Measurements from ENCODE around the gene DPP6.

Gene DPP6

GRCh38 chr7:154472343-154472742 is 420.1 kb downstream of the DPP6 start:
- no peak for TF ChIP-seq CTCF (IDR thresholded peaks at IDR 0.05; ENCODE audit: control insufficient read depth, extremely low read depth, insufficient read depth)
- no peak for DNase-seq (ENCODE audit: low read depth)
- no peak overlapping the region for H3K4me3 ChIP-seq (ENCODE audit: low read depth, low read length)

GRCh38 chr7:154473360-154473759 is 421.2 kb downstream of the DPP6 start:
- no peak for TF ChIP-seq CTCF (IDR thresholded peaks at IDR 0.05; ENCODE audit: control insufficient read depth, extremely low read depth, insufficient read depth)

GRCh38 chr7:154474903-154475520 is 422.8 kb downstream of the DPP6 start:
- no peak for DNase-seq (ENCODE audit: low read depth)
- H3K4me3 ChIP-seq (ENCODE audit: low read depth, low read length), result no peak overlapping the region
- TF ChIP-seq CTCF (IDR thresholded peaks at IDR 0.05; ENCODE audit: control insufficient read depth, extremely low read depth, insufficient read depth), result no peak

More at GRCh38 chr7:154473360-154473759, 421.2 kb downstream of the DPP6 start:
- H3K4me3 ChIP-seq (ENCODE audit: low read depth, low read length), result no peak overlapping the region
- no peak for DNase-seq (ENCODE audit: low read depth)

- no peak for TF ChIP-seq CTCF (IDR thresholded peaks at IDR 0.05; ENCODE audit: control insufficient read depth, extremely low read depth, insufficient read depth)
- DNase-seq (ENCODE audit: low read depth), result no peak
- H3K4me3 ChIP-seq (ENCODE audit: low read depth, low read length), result no peak overlapping the region
These were observed 423.7 kb downstream of the DPP6 start for GRCh38 chr7:154475864-154476263.

- TF ChIP-seq CTCF (IDR thresholded peaks at IDR 0.05; ENCODE audit: control insufficient read depth, extremely low read depth, insufficient read depth), result no peak
- no peak overlapping the region for H3K4me3 ChIP-seq (ENCODE audit: low read depth, low read length)
- DNase-seq (ENCODE audit: low read depth), result no peak
These were observed 428.6 kb downstream of the DPP6 start for GRCh38 chr7:154480817-154481216.

- TF ChIP-seq CTCF (IDR thresholded peaks at IDR 0.05; ENCODE audit: control insufficient read depth, extremely low read depth, insufficient read depth), result no peak
- no peak overlapping the region for H3K4me3 ChIP-seq (ENCODE audit: low read depth, low read length)
- DNase-seq (ENCODE audit: low read depth), result no peak
These were observed 430.7 kb downstream of the DPP6 start for GRCh38 chr7:154482863-154483262.

- DNase-seq (ENCODE audit: low read depth), result no peak
- TF ChIP-seq CTCF (IDR thresholded peaks at IDR 0.05; ENCODE audit: control insufficient read depth, extremely low read depth, insufficient read depth), result no peak
- H3K4me3 ChIP-seq (ENCODE audit: low read depth, low read length), result no peak overlapping the region
These were observed 432.2 kb downstream of the DPP6 start for GRCh38 chr7:154484406-154484805.

Data from LNCaP clone FGC (cell line).